ENCODE results near the gene CMIP.

The CMIP gene

GRCh38 chr16:81495321-81496234 is 51.0 kb downstream of the CMIP start:
- DNase-seq (ENCODE audit: low read depth): no peak

GRCh38 chr16:81496321-81496720 is 51.7 kb downstream of the CMIP start:
- DNase-seq (ENCODE audit: low read depth): no peak

GRCh38 chr16:81496742-81497141 is 52.1 kb downstream of the CMIP start:
- no peak for DNase-seq (ENCODE audit: low read depth)

- no peak for DNase-seq (ENCODE audit: low read depth)
Observed at GRCh38 chr16:81497690-81498089, 53.1 kb downstream of the CMIP start.

GRCh38 chr16:81498351-81498750 is 53.7 kb downstream of the CMIP start:
- no peak for DNase-seq (ENCODE audit: low read depth)

- DNase-seq (ENCODE audit: low read depth): no peak
Observed at GRCh38 chr16:81499576-81500380, 55.2 kb downstream of the CMIP start.

- peak; percentile 83 for DNase-seq (ENCODE audit: low read depth)
Observed at GRCh38 chr16:81500833-81501521, 56.4 kb downstream of the CMIP start.

GRCh38 chr16:81502396-81503070 is 57.9 kb downstream of the CMIP start:
- no peak for DNase-seq (ENCODE audit: low read depth)

- DNase-seq (ENCODE audit: low read depth): no peak
Observed at GRCh38 chr16:81505011-81505661, 60.5 kb downstream of the CMIP start.

- DNase-seq (ENCODE audit: low read depth): no peak
Observed at GRCh38 chr16:81509404-81509803, 64.8 kb downstream of the CMIP start.

GRCh38 chr16:81510016-81510415 is 65.4 kb downstream of the CMIP start:
- DNase-seq (ENCODE audit: low read depth): no peak

GRCh38 chr16:81511371-81511770 is 66.8 kb downstream of the CMIP start:
- DNase-seq (ENCODE audit: low read depth): no peak

- DNase-seq (ENCODE audit: low read depth): no peak
Observed at GRCh38 chr16:81513204-81514040, 68.8 kb downstream of the CMIP start.

- DNase-seq (ENCODE audit: low read depth): no peak
Observed at GRCh38 chr16:81514041-81514559, 69.5 kb downstream of the CMIP start.

- no peak for DNase-seq (ENCODE audit: low read depth)
Observed at GRCh38 chr16:81514568-81515258, 70.1 kb downstream of the CMIP start.

- no peak for DNase-seq (ENCODE audit: low read depth)
Observed at GRCh38 chr16:81515281-81515680, 70.7 kb downstream of the CMIP start.

GRCh38 chr16:81515721-81516120 is 71.1 kb downstream of the CMIP start:
- no peak for DNase-seq (ENCODE audit: low read depth)

GRCh38 chr16:81516478-81517149 is 72.0 kb downstream of the CMIP start:
- DNase-seq (ENCODE audit: low read depth): no peak

- DNase-seq (ENCODE audit: low read depth): no peak
Observed at GRCh38 chr16:81517150-81517499, 72.5 kb downstream of the CMIP start.
